HS-5 (cell line): Measurements from ENCODE around the gene STAMBP.
A peak's percentile ranks its signal among the peaks of the same experiment; 100 is the strongest.
"Not testable (repeated sequence)": the region's sequence is repeated elsewhere in the genome, so short reads cannot be mapped to it uniquely, and the experiment has no call there.

ENCODE experiments used
- DNase-seq: peaks from one replicate; pipeline ENCODE4 v3.0.0-alpha.2; 2012; ENCODE audit warnings: low read depth

Gene STAMBP

DNA sequence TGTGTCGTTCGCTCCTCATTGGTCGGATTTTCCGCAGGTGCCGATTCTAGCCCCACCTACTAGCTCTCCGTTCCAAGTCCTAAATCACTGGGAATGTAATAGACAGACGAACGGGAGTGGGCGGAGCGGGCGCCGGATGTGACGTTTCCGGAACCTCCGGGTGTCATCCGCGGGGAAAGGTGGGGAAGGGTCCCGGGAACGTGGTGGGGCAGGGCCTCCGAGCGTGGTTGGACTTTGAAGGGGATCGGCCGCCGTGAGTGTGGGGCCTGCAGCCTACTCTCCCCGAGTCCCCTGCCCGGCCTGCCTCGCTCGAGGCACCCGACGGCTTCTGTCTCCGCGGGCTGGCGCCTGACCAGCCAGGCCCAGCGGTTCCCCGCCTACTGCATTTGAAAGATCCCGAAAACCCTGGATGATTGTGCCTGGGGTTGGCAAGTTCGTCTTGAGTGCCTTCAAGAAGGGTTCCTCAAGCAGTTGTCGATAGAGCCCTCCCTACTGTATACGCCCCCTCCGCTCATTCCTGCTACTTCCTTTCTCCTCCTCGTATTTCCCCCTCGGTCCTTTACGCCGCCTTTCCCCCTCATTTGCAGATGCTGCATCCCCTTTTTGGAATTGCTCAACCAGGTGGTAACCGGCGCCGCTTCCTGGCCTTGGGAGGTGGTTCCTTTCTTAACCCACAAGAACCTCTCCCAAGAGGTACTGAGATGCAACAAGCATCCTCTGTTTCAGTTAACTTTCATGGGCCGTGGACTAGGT lies at the start of gene STAMBP:
Gene STAMBP (plus strand): TSS at position 144 of the 753 bp plus-strand sequence. CDS start 1,896 bp downstream, outside the sequence.
- DNase-seq, result peak; percentile 89

DNA sequence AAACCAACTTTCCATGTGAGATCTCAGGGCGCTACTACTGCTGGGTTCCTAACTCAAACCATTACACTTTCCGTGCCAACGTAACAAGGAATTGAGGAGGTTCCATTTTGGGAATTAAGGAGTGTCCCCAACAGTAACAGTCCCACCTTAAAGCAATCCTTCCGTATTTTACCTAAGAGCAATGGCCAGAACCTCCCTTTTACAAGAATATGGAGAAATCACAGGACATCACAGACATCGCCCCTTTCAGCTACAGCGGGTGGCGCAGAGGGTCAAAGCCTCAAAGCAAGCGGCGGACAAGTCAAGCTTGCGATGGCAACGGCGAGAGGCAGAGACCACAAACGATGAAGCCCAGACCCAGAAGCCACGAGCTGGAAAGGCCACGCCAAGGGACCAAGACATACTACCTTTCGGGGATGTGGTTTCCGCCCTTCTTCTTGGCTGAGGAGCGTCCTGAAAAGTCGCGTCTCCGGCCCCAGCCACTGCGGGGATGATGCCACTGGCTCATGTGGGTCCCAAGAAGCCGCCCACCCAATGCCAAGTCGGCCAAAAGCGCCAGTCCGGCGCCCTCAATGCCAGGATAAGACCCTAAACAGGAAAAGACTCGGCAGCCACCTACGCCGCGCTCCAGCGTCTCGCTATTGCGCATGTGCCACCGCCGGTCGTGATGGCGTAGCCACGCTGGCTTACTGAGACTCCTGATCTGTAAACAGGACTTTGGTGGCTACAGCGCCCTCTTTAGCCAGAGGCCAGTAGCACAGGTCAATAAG lies 49.1 kb upstream of the STAMBP start, which contains the start of gene DUSP11:
Gene DUSP11 (minus strand): TSS at position 637 of the 770 bp plus-strand sequence. CDS start 129 bp downstream, at position 508.
- DNase-seq, result peak; percentile 78

DNA sequence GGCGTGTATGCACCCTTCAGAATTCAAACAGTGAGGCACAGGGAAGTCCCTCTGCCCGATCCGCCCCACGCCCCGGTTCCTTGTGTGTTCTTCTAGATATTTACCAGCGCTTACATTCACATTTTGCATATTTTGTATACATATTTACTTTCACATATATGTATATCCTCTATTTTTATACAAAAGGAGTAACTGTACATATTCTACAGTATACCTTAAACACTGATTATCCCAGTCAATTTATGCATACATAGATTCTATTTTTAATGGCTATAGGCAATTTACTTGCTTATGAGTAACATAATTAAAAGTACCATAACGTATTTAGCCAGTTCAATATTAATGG lies 48.6 kb upstream of the STAMBP start:
- DNase-seq, result no peak

DNA sequence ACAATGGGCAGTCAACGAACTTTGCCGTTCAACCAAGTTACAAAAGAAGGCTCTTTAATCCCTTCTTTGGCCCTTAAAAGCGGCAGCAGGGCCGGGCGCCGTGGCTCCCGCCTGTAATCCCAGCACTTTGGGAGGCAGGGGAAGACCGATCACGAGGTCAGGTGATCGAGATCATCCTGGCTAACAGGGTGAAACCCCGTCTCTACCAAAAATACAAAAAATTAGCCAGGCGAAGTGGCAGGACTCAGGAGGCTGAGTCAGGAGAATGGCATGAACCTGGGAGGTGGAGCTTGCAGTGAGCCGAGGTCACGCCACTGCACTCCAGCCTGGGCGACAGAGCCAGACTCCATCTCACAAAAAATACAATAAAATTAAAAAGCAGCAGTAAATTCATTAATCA lies 45.4 kb upstream of the STAMBP start:
- DNase-seq, result not testable (repeated sequence)

DNA sequence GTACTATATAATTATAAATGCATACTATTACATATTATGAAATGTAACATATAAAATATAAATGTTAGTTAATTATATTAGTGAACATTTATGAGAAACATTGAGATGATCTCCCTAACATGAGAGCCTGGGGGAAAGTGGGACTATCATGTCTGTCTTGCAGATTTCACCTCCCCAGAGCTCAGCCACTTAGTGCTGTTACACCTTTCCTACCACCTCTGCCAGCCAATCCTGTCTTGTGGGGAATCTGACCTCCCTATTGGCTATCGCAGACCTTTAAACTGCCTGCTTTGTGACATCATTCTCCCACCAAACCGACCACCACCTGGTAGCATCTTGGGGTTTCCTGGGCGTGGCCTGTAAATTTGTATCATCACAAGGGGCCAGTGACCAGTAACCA lies 44.9 kb upstream of the STAMBP start, which contains the start of gene C2orf78:
Gene C2orf78 (plus strand): TSS at position 301 of the 400 bp plus-strand sequence. CDS start 127 bp downstream, outside the sequence.
- DNase-seq, result not testable (repeated sequence)

DNA sequence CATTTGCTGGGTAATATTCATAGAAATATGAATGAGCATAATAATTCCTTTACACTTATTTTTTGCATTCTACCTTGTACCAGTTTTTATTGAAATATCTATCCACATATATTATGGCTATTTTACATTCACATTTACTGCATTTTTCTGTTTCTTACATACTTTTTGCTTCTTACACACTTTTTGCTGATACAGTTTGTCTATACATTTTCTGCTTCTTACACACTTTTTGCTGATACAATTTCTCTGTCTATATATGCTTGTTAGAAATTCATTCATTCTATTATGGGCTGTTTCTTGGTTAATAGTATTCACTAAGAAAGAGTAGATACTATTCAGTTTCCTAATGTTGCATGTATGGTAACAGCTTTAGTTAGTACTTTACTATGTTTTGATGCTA lies 16.9 kb upstream of the STAMBP start:
- DNase-seq, result no peak

DNA sequence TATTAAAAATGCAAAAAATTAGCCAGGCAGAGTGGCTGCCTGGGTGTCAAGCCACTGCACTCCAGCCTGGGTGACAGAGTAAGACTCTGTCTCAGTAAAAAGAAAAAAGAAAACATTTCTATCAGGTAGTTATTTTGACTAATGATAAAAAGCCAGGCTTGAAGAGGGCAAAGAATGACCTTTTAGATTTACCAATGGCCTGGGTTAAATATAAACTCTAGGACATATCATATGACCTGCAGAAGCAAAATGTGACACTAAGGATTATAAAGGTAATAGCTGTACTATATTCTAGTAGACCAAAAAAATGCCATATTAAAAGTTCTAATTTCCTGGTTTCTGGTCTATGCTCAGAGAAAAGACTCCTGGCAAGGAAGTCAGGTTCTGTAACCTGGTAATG lies 16.1 kb upstream of the STAMBP start:
- no peak for DNase-seq

DNA sequence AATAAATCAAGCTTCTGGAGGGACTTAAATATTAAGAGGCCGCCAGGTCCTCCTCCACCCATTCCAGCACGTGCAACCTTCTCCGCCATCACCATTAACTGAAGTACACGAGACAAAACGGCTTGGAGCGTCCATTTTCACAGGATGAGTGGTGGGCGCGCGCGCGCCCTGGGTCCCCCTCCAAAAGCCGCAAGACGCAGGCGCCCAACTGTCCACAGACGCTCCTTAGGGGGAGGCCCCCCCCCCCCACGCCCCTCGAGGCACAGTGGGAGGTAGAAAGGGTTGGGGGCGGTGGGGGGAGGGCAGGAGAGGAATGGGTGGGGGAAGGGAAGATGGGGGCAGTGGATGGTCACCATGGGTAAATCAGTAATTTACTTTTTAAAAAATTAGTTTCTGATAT lies 10.5 kb upstream of the STAMBP start:
- no peak for DNase-seq

DNA sequence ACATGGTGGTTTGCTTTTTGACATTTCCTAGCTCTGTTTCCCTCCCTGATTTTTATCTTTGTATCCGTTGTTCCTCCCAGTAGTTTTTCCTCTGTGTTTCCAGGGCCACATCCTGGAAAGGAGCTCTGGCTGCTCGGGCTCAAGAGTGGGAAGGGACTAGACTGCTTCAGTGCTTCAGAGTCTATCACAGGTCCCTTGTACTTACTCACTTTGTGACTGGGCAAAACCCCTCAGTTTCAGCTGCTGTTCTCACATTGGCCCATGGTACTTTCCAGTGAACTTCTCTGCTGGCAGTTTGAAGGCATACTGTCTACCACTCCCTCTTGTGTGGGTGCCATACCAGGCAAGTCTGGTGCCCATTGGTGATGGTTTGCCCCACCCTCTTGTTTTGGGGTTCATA lies 7.5 kb upstream of the STAMBP start:
- no peak for DNase-seq

DNA sequence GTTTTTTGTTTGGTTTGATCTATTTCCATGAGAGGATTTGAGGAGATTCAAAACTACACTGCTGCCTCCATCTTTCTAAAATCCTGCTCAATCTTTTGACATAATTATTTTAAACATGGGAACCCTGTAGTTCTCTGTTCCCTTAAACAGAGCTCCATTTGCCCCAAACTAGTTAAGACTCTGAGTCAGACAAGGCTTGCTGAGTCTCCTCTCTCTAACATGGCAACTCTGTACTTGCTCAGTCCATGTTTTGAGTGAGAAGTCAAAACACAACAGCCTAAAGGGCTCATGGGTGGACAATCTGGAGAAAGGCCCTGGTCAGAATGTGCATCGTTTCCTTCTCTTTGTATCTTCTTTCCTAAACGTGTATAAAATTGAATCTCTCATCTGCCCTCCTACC lies 7.1 kb upstream of the STAMBP start:
- DNase-seq, result no peak

DNA sequence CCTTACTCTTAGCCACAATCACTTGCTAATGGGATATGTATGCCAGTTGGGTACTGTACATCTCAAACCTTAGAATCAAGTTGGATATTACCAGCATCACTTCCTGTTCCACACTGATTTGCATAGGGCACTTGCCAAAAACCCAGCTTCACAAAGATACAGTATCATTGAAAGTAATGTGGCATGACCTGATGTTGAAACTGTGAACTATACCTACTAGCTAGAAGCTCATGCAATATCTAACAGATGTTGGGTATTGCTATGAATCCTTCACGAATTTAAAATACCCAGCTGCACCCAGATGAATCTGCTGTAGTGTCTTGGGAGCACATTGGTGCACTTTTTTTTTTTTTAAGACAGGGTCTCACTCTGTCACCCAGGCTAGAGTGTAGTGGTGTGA lies 6.5 kb upstream of the STAMBP start:
- no peak for DNase-seq

DNA sequence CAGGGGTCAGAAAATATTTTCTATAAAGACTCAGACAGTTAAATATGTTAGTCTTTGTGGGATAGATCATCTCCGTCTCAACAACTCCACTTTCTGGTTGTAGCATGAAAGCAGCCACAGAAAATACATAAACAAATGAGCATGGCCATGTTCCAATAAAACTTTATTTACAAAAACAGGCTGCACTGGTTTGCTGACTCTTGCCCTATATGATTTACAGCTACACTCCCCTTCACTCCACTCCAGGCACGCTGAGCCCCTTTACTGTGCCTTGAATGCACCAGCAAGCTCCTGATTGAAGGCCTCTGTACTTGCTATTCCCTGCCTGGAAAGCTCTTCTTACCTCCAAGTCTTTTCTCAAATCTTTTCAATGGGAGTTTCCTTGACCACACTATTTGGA lies 5.8 kb upstream of the STAMBP start:
- no peak for DNase-seq

DNA sequence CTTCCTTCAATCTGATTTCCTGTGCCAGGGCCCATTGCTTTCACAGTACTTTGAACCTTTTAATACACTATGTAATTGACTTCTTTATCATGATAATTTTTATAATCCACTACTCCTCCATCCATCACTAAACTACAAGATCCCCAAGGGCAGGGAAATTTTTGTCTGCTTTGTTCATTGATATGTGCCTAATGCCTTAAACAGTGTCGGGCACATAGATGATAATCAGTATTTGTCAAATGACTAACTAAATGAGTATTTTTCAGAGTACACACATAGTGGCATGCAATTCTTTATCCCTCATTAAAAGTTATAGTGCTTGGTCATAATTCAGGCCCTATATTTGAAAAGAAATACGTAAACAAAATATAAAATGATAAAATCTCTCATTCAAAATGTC lies 5.3 kb upstream of the STAMBP start:
- no peak for DNase-seq

DNA sequence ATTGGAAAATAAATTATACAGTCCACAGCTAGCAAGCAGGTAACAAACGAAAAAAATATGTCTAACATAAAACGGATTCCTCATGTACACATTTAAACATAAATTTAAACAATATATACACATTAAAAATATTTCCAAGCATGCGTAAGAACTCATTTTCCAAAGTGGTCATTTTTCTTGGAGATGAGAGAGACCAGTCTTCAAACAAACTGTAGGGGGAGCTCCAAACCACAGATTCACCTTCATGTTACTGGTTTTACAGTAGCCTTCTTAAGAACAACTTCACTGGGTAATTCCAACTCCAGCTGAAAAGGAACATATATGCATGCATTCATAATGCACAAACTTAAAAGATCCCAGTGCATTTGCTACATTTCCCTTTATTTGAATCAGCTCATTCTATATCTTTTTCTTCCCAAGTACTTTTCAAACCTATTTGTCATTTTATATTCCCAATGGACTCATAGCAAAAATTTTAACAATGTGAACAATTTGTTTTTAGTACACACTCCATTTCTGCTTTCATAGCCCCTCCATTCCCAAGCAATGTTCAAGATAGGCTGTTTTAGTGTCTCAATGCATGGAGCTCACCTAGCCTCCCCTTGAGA lies 4.7 kb upstream of the STAMBP start:
- peak; percentile 54 for DNase-seq

DNA sequence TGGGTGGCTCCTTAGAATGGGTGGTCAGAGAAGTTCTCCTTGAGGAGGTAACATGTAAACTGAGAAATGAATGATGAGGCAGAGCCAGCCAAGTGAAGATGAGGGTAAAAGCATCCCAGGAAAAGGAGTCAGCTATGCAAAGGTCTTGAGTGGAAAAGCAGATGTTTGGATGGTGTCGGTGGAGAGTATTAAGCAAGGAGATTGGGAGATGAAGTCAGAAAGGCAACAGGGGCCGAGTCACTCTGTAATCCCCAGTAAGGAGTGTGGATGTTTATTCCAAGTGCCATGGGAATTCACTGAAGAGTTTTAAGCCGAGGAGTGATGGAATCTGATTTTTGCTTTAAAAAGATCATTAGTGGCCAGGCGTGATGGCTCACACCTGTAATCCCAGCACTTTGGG lies 3.4 kb upstream of the STAMBP start:
- DNase-seq, result no peak

DNA sequence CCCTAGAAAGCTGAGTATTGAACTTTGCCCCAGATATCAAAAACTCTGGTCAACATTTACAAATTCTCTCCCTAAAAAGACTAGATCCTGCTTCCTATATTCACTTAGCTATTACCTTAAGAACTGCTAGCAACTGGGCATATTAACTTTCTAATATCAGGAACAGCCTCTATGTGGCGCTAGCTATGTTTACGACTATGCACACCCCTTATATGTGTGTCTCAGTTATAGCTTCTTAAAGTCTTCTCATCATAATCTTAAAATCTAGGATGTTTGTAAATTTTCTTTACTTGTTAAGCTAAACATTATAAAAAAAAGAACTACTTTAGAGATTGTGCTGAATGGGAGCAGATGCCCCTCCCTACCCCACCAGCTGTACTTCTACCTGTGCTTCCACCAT lies 1.7 kb upstream of the STAMBP start:
- DNase-seq, result no peak

DNA sequence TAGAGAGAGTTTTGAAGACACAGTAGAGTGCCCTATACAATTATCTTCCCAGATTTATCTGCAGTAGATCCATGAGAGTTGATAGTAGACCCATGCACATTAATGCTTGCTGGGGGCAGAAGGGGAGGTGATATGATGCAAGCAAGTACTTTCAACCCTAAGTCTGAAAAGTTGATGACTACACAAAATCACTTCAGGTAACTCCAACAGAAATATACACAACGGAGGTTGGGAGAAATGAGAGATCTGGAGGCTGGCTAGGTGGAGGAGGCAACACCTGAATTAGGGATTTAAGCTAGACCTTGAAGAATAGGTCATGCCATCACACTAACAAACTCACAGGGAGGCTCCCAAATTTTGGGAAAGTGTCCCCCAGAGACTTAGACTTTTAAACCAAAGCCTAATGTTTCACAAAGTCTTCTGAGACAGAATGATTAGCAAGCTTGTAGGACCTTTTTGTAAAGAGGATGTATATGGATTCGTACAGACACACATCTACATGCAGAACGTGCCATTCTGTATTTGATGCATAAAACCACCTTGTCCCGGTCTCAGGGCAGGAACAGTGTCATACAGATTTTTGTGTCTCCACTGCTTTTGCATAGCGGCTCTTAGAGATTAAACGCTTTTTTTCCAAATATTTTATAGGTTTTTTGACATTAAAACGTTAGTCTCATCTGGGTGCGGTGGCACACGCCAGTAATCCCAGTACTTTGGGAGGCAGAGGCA lies 937 bp upstream of the STAMBP start:
- no peak for DNase-seq

DNA sequence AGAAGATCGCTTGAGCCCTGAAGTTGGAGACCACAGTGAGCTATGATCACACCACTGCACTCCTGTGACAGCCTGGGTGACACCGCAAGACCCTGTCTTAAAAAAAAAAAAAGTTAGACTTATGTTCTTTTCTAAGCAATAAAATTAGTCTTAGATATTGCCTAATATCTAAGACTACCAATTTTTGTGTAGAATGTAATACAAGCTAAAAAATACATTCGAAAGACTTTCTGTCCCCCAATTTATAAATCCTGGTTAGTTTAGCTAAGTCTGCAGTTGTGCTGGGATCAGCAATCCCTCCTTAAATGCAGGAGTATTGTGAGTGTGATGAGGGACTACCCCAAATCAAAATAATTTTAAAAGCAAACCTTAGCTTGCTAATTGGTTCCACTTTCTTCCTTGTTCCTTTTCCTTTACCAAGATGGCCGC lies 358 bp upstream of the STAMBP start:
- DNase-seq, result no peak

DNA sequence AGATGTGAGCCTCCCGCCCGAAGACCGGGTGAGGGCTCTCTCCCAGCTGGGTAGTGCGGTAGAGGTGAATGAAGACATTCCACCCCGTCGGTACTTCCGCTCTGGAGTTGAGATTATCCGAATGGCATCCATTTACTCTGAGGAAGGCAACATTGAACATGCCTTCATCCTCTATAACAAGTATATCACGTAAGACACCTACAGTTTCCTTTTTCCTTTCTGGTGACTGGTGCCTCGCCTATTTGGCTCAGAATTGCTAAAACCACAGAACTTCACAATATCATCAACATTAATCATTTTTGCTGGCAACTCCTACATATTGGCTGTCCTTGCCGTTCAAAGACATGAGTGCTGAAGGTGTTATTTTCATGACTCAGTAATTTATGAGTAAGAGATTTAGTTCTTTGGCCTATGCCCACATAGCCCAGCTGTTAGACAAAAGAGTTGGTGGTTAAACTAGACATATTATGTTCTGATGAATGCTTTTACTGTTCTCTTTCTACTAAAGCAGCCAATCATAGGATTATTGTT lies 2.2 kb downstream of the STAMBP start:
- peak; percentile 93 for DNase-seq

DNA sequence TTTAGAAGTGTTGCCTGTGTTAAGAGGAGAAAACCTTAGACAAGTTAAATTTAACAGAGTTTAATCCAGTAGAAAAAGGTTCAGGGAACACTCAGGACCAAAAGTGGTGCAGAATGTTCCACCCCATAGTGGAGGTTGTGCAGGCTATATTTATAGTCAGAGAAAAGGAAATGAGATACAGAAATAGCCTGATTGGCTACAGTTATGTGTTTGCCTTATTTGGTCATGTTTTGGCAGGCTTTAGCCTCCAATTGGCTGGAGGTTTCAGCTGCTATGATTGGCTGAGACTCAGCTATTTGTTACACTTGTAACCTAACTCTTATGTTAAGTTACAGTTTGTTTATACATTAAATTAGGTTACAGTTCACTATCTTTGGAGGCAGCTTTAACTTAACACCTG lies 4.2 kb downstream of the STAMBP start:
- DNase-seq, result no peak

DNA sequence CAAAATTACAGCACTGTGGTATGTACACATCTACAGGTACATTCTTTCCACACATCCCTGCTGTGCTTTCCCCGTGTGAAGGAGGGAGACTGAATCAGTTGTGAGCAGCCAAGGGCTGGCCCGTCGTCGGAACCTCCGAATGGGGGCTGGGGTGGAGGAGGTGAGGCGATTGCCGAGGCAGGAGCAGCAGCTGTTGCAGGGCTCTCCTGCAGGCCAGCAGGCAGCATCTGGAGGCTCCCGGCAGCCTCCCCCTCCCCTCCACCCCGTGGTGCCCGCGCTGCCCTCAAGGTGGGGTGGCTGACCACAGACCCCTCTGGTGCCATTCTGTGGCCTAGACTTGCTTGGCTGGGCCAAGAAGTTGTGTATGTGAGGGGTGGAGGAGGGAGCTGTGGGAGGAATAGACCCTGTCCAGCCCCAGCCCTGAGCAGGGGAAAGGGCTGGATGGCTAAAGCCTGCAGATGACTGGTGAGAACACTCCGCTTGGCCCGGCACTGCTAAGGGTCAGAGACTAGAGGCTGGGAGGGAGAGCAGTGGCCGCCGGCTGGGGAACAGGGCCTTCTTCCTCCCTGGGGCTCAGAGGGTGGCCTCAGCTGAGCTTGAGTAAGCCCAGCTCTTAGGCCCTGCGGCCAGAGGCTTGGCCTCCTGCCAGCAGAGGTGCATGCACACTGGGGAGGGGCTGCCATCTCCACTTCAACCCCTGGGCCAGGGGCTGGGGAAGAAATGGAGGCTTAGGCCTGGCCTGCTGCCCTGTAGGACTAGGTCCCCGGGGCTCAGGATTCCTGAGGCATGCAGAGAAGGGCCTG lies 7.6 kb downstream of the STAMBP start:
- DNase-seq, result no peak
